Thyroid gland (tissue), 4 donors: ENCODE data around the gene TXLNG. TPM values are rescaled to one million over a fixed set of nuclear protein-coding genes. Genes with fewer than 3 reads are reported as not detected.

ENCODE experiments used
- DNase-seq, 2 donors: peaks; one replicate each; pipeline ENCODE4 v3.0.0-alpha.2; 2019
- H3K27ac ChIP-seq, 3 donors: fragments of 200-600 bp; sonication (generic); 1 replicate in 2 of 3; 2 replicates in 1 of 3; pipeline ENCODE4 v1.5.1; 2016 to 2019; ENCODE audit warnings: mild to moderate bottlenecking in 1 of 3, moderate library complexity in 1 of 3
- H3K27me3 ChIP-seq: fragments of 200-600 bp; sonication (generic); one replicate; pipeline ENCODE4 v1.5.1; 2019
- H3K36me3 ChIP-seq, 2 donors: fragments of 200-600 bp; sonication (generic); one replicate each; pipeline ENCODE4 v1.5.1; 2016 to 2019
- H3K4me1 ChIP-seq, 2 donors: fragments of 200-600 bp; sonication (generic); one replicate each; pipeline ENCODE4 v1.5.1; 2017 to 2019
- H3K4me3 ChIP-seq, 3 donors: fragments of 200-600 bp; sonication (generic); replicated peaks in 1 of 3; 1 replicate in 2 of 3; 2 replicates in 1 of 3; pipeline ENCODE4 v1.5.1; 2016; ENCODE audit warnings: mild to moderate bottlenecking in 1 of 3
- H3K9me3 ChIP-seq: fragments of 200-600 bp; sonication (generic); one replicate; pipeline ENCODE4 v1.5.1; 2017
- CTCF ChIP-seq, 6 experiments: fragments of 200-600 bp in 3 of 6; fragments of 450-650 bp in 3 of 6; sonication (generic) in 3 of 6; IDR thresholded peaks; one replicate each; pipeline ENCODE4 v1.5.1; 2016 to 2019; ENCODE audit warnings: antibody characterized with exemption in 6 of 6, mild to moderate bottlenecking in 2 of 6, inconsistent platforms in 1 of 6, moderate library complexity in 1 of 6
- POLR2A ChIP-seq, 2 donors: fragments of 450-650 bp; IDR thresholded peaks; one replicate each; pipeline ENCODE4 v1.6.1; 2017; ENCODE audit warnings: antibody characterized with exemption in 2 of 2, mild to moderate bottlenecking in 2 of 2, moderate library complexity in 1 of 2
- WGBS, 2 donors: methylation state at CpG; one replicate each; pipeline ENCODE4 v1.1.5; 2017; 5-methylcytosine and 5-hydroxymethylcytosine counted together
- intact Hi-C: fragments of 100-400 bp; cut with DNase I; formaldehyde crosslinking; loops from one replicate; pipeline ENCODE4 v1.15.1; 2023
- total RNA-seq, 4 donors: library from RNA; depleted of rRNA; stranded (reverse); fragments of >200 nt; gene quantifications; one replicate each; pipeline ENCODE4 v1.2.3, GENCODE V29; 2016

The TXLNG gene
- total RNA-seq, 4 donors from 2014 or later: 14.7 to 17.9 (median 16.3) TPM

DNA sequence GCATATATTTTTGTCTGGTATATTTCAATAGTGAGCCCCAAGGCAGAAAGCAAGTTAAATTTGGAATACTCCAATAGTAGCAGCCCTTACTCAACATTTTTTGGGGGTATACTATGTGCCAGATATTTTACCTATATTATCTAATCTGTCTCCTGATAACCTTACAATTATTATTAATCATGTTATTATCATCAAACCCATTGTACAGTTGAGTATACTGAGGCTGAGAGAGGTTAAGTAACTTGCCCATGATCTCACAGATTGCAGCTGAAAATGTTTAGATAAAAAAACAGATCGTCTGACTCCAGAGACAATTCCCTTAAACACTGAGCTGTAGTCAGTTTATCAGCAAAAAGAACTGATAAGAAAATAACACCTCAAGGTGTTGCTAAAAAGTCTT is 90.4 kb downstream of the TXLNG start:
- no peaks in the 10 kb centered on the region for H3K36me3 ChIP-seq
- no peak for DNase-seq
- no peaks in the 10 kb centered on the region for H3K27me3 ChIP-seq
- no peaks in the 10 kb centered on the region for H3K9me3 ChIP-seq
- H3K4me1 ChIP-seq: no peaks in the 10 kb centered on the region
- no peak for TF ChIP-seq POLR2A (IDR thresholded peaks at IDR 0.05)
- TF ChIP-seq CTCF (IDR thresholded peaks at IDR 0.05): no peak
- no peak overlapping the region for H3K27ac ChIP-seq
- H3K4me3 ChIP-seq: no peak overlapping the region
- WGBS, 2 donors: 36 to 44% methylated on average over 1 of the region's 1 CpG
- intact Hi-C loops: no loop called here

DNA sequence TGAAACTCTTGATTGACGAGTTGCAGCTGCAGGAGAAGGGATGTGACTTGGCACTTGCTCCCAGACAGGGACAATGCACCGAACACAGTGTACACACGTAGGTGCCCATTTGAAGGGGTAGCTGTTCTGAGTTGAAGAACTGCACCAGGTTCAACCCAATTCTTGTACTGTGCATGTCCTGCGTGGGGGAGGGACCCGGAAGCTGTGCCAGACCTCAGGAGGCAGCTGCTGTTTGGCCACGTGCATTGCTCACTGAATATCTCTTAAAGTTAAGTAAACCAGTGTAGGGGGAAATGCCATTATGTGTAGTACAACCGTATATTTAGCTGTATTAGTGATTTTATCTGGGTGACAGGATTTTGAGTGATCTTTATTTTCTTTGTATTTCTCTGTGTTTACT is 95.9 kb downstream of the TXLNG start:
- 0 to 3% methylated on average over 5 to 7 of the region's 7 CpGs for WGBS, 2 donors
- H3K4me3 ChIP-seq: peak overlapping the region in 2 of 3 donors; percentile 2 to 25
- H3K36me3 ChIP-seq: no peaks in the 10 kb centered on the region
- H3K27ac ChIP-seq: peak overlapping the region in 1 of 3 donors; percentile 71
- peak; percentile 58 to 62 for DNase-seq
- H3K4me1 ChIP-seq: no peaks in the 10 kb centered on the region
- H3K9me3 ChIP-seq: no peaks in the 10 kb centered on the region
- no peak for TF ChIP-seq POLR2A (IDR thresholded peaks at IDR 0.05)
- no peak for TF ChIP-seq CTCF (IDR thresholded peaks at IDR 0.05)
- no peaks in the 10 kb centered on the region for H3K27me3 ChIP-seq
- intact Hi-C loops: no loop called here

GRCh38 chrX:16882702-16883486 is 96.6 kb downstream of the TXLNG start:
- Histone ChIP-seq H3K9me3 (no peaks in the 10 kb centered on the region), H3K27me3 (no peaks in the 10 kb centered on the region), H3K4me3 (peak overlapping the region in 2 of 3 donors; percentile 2 to 25), H3K4me1 (no peaks in the 10 kb centered on the region), H3K27ac (peak overlapping the region; percentile 2 to 71 (median 51)), H3K36me3 (no peaks in the 10 kb centered on the region)
- intact Hi-C loops: no loop called here
- WGBS, 2 donors: 0% methylated on average over 11 to 14 of the region's 27 CpGs
- TF ChIP-seq CTCF (IDR thresholded peaks at IDR 0.05) (peak; percentile 16 to 68 (median 54)), POLR2A (IDR thresholded peaks at IDR 0.05) (peak in 1 of 2 donors; percentile 28)
- peak; percentile 69 to 76 for DNase-seq

- Histone ChIP-seq H3K36me3 (no peaks in the 10 kb centered on the region), H3K27me3 (no peaks in the 10 kb centered on the region), H3K4me3 (no peak overlapping the region), H3K4me1 (no peaks in the 10 kb centered on the region), H3K27ac (no peak overlapping the region), H3K9me3 (no peaks in the 10 kb centered on the region)
- WGBS, 2 donors: 34 to 51% methylated on average over 3 of the region's 3 CpGs
- DNase-seq: no peak
- intact Hi-C loops: no loop called here
- TF ChIP-seq CTCF (IDR thresholded peaks at IDR 0.05): peak in 1 of 6 experiments; percentile 0
- TF ChIP-seq POLR2A (IDR thresholded peaks at IDR 0.05): no peak
These were observed 97.2 kb downstream of the TXLNG start for GRCh38 chrX:16883487-16883804.

DNA sequence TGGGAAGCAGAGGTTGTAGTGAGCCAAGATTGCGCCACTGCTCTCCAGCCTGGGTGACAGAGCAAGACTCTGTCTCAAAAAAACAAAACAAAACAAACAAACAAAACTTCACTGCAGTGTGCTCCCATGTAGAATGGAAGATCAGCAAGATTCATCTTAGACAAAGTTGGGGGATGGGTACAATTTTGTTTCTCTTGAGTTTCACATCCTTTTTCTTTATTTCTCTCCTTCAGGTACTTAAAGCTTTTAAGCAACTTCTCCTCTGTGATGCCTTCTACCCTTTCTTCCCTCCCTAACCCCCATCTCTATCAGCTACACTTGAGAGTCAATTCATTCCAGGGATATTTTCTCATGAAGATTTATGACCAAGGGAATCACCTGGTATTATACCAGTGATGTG is 99.4 kb downstream of the TXLNG start:
- no peaks in the 10 kb centered on the region for H3K9me3 ChIP-seq
- H3K27me3 ChIP-seq: no peaks in the 10 kb centered on the region
- H3K4me3 ChIP-seq: no peak overlapping the region
- WGBS, 2 donors: 100% methylated on average over 1 of the region's 1 CpG
- no peak for TF ChIP-seq POLR2A (IDR thresholded peaks at IDR 0.05)
- TF ChIP-seq CTCF (IDR thresholded peaks at IDR 0.05): no peak
- H3K36me3 ChIP-seq: no peaks in the 10 kb centered on the region
- no peak overlapping the region for H3K27ac ChIP-seq
- intact Hi-C loops: no loop called here
- no peaks in the 10 kb centered on the region for H3K4me1 ChIP-seq
- no peak for DNase-seq
